Type B pancreatic cell (in vitro differentiated cells): ENCODE results near the gene PPEF2. TPM values are rescaled to one million over a fixed set of nuclear protein-coding genes. Genes with fewer than 3 reads are reported as not detected.
"Not testable (repeated sequence)": the region's sequence is repeated elsewhere in the genome, so short reads cannot be mapped to it uniquely, and the experiment has no call there.

Experiments used
- DNase-seq: peaks from one replicate; pipeline ENCODE4 v3.0.0; 2021; ENCODE audit warnings: mixed read lengths; ENCODE audit not compliant: unreplicated experiment; ENCODE audit errors: extremely low spot score
- H3K27ac Mint-ChIP-seq: 2 replicates; pipeline ENCODE4 v1.8.0; 2021; ENCODE audit warnings: mild to moderate bottlenecking, mixed read lengths
- H3K27me3 Mint-ChIP-seq: 2 replicates; pipeline ENCODE4 v1.8.0; 2021; ENCODE audit warnings: mixed read lengths
- H3K36me3 Mint-ChIP-seq: 2 replicates; pipeline ENCODE4 v1.8.0; 2021; ENCODE audit warnings: mixed read lengths
- H3K4me1 Mint-ChIP-seq: one replicate; pipeline ENCODE4 v1.8.0; 2021; ENCODE audit warnings: mixed read lengths; ENCODE audit not compliant: unreplicated experiment
- H3K4me3 Mint-ChIP-seq: 2 replicates; pipeline ENCODE4 v1.8.0; 2021; ENCODE audit warnings: mild to moderate bottlenecking, mixed read lengths
- H3K9me3 Mint-ChIP-seq: 2 replicates; pipeline ENCODE4 v1.8.0; 2021; ENCODE audit warnings: mixed read lengths
- CTCF ChIP-seq: fragments of 200-600 bp; sonication (generic); conservative IDR thresholded peaks from 2 replicates; pipeline ENCODE4 v1.5.0; 2021; ENCODE audit warnings: antibody characterized with exemption, mild to moderate bottlenecking
- total RNA-seq: library from RNA; stranded (reverse); gene quantifications from 2 replicates; pipeline ENCODE4 v1.2.1, GENCODE V29; 2021; ENCODE audit warnings: low replicate concordance

Gene PPEF2
- total RNA-seq, 1 donor from 2014 or later = not detected

DNA sequence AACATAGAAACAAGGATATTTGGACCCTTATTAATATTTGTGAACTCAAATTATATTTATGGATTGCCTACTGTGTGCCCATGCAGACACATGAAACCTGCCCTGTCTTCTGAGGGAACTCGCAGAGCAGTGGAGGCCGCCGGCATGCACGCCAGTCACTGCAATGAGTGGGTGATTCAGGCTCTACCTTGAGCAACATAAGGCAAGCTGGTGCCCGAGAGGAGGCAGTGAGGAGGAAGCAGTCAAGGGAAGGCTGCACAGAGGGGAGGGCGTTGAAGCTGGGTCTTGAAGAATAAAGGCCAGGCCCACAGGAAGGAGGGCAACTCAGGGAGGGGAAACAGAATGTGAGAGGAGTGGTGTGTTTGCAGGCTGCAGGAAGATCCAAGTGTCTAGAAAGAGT is 52.8 kb downstream of the PPEF2 start:
- Mint-ChIP-seq H3K9me3 (no peaks in the 10 kb centered on the region), H3K27me3 (peaks cover 7% of the 10 kb centered on the region), H3K4me1 (peaks cover 8% of the 10 kb centered on the region), H3K27ac (peak overlapping the region; percentile 32), H3K4me3 (no peak overlapping the region), H3K36me3 (no peaks in the 10 kb centered on the region)
- DNase-seq = no peak
- no peak for TF ChIP-seq CTCF

- Mint-ChIP-seq H3K4me1 (peaks cover 8% of the 10 kb centered on the region), H3K27me3 (peaks cover 4% of the 10 kb centered on the region), H3K36me3 (no peaks in the 10 kb centered on the region), H3K9me3 (no peaks in the 10 kb centered on the region), H3K27ac (no peak overlapping the region), H3K4me3 (no peak overlapping the region)
- TF ChIP-seq CTCF = no peak
- DNase-seq = no peak
Measured at GRCh38 chr4:75848891-75849290, 53.4 kb downstream of the PPEF2 start.

GRCh38 chr4:75848171-75848760 is 54.0 kb downstream of the PPEF2 start:
- H3K4me1 Mint-ChIP-seq, DNase-seq, H3K4me3 Mint-ChIP-seq, H3K27ac Mint-ChIP-seq, H3K27me3 Mint-ChIP-seq, H3K9me3 Mint-ChIP-seq, H3K36me3 Mint-ChIP-seq: not testable (repeated sequence)
- TF ChIP-seq CTCF = peak; percentile 81

DNA sequence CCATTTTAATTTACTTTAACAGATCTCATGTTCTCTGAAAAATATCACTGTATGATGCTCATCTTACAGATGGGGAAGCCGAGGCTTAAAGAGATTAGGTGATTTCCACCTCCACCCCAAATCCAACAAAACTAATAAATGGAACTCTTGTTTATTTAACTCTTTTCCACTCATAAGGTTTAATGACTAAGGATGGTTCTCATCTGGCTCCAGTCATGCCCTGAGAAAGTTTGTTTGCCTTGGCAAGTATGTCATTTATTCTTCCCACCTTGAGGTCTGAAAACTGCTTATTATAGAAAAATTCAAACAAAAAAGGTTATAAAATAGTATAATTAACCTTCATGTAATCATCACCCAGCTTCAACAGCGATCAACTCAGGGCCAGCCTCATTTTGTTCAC is 56.3 kb downstream of the PPEF2 start:
- Mint-ChIP-seq H3K4me1 (peaks cover 16% of the 10 kb centered on the region), H3K36me3 (no peaks in the 10 kb centered on the region), H3K9me3 (no peaks in the 10 kb centered on the region), H3K27me3 (peaks cover 3% of the 10 kb centered on the region), H3K27ac (no peak overlapping the region), H3K4me3 (no peak overlapping the region)
- no peak for TF ChIP-seq CTCF
- DNase-seq = no peak

GRCh38 chr4:75844151-75844662 is 58.0 kb downstream of the PPEF2 start:
- Mint-ChIP-seq H3K9me3 (no peaks in the 10 kb centered on the region), H3K4me1 (peaks cover 12% of the 10 kb centered on the region), H3K27ac (no peak overlapping the region), H3K36me3 (no peaks in the 10 kb centered on the region), H3K4me3 (no peak overlapping the region), H3K27me3 (peaks cover 3% of the 10 kb centered on the region)
- no peak for TF ChIP-seq CTCF
- DNase-seq = no peak

DNA sequence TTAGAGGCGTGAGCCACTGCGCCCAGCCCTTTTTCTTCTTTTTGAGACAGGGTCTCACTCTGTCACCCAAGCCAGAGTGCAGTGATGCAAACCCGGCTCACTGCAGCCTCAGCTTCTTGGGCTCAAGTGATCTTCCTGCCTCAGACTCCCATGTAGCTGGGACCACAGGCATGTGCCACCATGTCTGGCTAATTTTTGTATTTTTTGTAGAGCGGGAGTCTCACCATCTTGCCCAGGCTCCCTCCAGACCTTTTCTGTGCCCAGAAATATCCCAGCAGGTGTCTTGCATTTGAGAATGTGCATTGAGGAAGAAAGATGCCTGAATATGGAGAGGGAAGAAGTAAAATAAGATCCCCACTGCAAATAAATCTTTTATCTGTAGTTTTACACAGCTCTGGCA is 58.7 kb downstream of the PPEF2 start:
- no peak for TF ChIP-seq CTCF
- Mint-ChIP-seq H3K9me3 (no peaks in the 10 kb centered on the region), H3K4me1 (peaks cover 12% of the 10 kb centered on the region), H3K4me3 (no peak overlapping the region), H3K36me3 (no peaks in the 10 kb centered on the region), H3K27me3 (peaks cover 3% of the 10 kb centered on the region), H3K27ac (no peak overlapping the region)
- no peak for DNase-seq
